Measurements from ENCODE around the gene ODF2L.

The ODF2L gene

DNA sequence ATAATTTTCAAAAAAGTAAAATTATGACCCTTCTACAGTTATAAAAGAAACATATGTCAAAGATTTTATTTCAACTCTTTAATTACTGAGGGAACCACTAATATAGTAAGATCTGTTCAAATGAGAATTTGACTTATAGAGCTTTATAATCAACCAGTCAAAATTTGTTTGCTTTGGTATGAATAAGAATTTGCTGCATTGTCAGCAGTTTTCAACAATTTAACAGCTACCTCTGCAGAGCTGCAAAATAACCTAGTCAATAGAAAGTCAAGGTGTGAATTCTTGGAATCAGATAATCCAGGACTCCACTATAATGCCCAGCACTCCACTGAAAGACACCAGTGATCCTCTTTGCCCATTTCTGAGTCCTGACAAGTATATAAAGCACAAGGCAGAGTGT lies 78.2 kb downstream of the ODF2L start:
- Mint-ChIP-seq H3K9me3 (no peaks in the 10 kb centered on the region), H3K4me3 (no peak overlapping the region), H3K27me3 (peaks cover 3% of the 10 kb centered on the region), H3K27ac (no peak overlapping the region), H3K4me1 (no peaks in the 10 kb centered on the region), H3K36me3 (no peaks in the 10 kb centered on the region)
- DNase-seq (ENCODE audit: low spot score in 2 of 2), result no peak
- ATAC-seq (ENCODE audit: low read depth), result no peak

GRCh38 chr1:86305731-86306130 lies 90.4 kb downstream of the ODF2L start:
- peaks cover under 1% of the 10 kb centered on the region for H3K9me3 Mint-ChIP-seq
- H3K27me3 Mint-ChIP-seq, result peaks cover 1% of the 10 kb centered on the region
- H3K4me3 Mint-ChIP-seq, result no peak overlapping the region
- DNase-seq (ENCODE audit: low spot score in 2 of 2), result no peak
- no peak overlapping the region for H3K27ac Mint-ChIP-seq
- H3K4me1 Mint-ChIP-seq, result no peaks in the 10 kb centered on the region
- ATAC-seq (ENCODE audit: low read depth), result no peak
- H3K36me3 Mint-ChIP-seq, result no peaks in the 10 kb centered on the region

GRCh38 chr1:86303041-86303690 lies 93.0 kb downstream of the ODF2L start:
- DNase-seq (ENCODE audit: low spot score in 2 of 2) (no peak), ATAC-seq (ENCODE audit: low read depth) (no peak)
- H3K27me3 Mint-ChIP-seq, result peaks cover 1% of the 10 kb centered on the region
- H3K9me3 Mint-ChIP-seq, result peaks cover 3% of the 10 kb centered on the region
- H3K4me1 Mint-ChIP-seq, result no peaks in the 10 kb centered on the region
- H3K27ac Mint-ChIP-seq, result no peak overlapping the region
- H3K4me3 Mint-ChIP-seq, result no peak overlapping the region
- no peaks in the 10 kb centered on the region for H3K36me3 Mint-ChIP-seq
